ENCODE results near the gene CRYBA1.
"Not testable (repeated sequence)": the region's sequence is repeated elsewhere in the genome, so short reads cannot be mapped to it uniquely, and the experiment has no call there.

Gene CRYBA1, protein sequence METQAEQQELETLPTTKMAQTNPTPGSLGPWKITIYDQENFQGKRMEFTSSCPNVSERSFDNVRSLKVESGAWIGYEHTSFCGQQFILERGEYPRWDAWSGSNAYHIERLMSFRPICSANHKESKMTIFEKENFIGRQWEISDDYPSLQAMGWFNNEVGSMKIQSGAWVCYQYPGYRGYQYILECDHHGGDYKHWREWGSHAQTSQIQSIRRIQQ

DNA sequence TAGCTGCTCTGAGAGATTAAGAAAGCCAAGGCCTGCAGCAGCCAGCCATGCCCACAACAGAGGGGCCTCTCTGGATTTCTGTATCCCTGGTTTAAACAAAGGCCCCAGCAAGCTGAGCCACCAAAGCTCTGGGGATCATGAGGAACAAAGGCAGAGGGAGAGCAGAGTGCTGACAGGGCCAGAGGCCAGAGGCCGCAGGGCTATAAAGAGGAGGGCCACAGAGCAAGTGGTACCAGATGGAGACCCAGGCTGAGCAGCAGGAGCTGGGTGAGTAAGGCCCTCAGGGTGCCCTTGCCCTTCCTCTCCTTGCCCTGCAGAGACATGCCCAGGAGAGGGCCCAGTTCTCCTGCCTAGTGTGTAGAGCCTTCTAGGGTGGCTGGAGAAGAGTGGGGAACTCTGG is at the start of gene CRYBA1:
Gene CRYBA1, plus strand, starts transcription at position 232 of the 400 bp plus-strand sequence. Its CDS starts 5 bp downstream, at position 237.
- DNase-seq (ENCODE audit: low spot score), result peak; percentile 29

- DNase-seq (ENCODE audit: low spot score), result peak; percentile 4
Measured at GRCh38 chr17:29197516-29198272, 49.0 kb upstream of the CRYBA1 start.

DNA sequence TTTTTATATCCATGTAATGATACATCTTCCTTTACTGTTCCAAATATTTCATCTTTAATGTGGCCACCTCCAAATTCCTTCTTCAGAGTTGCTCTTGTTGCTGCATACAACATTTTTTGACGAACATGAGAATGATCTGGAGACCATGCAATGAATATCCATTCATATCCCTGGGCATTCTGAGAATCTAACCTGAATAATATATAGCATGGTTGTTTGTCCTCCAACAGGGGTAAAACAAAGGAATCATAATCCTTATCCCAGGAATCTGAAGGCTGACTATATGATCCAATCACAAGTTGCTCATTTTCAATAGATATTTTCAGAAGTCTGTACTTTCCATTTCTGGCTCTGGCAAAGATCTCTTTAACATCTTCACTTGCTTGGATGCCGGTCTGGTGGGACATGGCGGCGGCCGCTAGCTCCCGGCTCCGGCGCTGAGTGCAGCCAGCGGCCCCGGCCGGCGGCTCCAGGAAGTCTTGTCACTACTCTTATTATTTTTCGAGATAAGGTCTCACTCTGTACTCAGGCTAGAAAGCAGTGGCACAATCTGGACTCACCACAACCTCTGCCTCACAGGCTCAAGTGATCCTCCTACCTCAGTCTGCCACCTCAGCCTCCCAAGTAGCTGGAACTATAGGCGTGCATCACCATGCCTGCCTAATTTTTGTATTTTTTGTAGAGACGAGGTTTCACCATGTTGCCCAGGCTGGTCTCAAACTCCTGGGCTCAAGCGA is 42.4 kb upstream of the CRYBA1 start:
- not testable (repeated sequence) for DNase-seq (ENCODE audit: low spot score)

- no peak for DNase-seq (ENCODE audit: low spot score)
Measured at GRCh38 chr17:29205047-29205446, 41.6 kb upstream of the CRYBA1 start.

DNA sequence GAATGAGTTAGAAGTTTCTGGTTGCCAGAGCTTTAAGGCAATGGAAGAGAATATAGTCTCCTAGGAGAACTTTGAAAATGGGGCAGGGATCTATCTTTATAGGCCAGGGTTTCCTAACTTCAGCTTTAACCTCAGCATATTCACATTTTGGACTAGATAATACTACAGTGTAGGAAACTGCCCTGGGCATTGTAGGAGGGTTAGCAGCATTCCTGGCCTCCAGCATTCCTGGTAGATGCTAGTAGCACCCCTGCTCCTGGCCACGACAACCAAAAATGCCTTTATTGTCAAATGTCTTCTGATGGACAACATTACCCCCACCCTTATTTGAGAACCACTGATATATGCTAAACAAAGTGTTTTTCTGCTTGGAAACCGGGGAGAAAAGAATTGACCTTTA is 38.7 kb upstream of the CRYBA1 start:
- DNase-seq (ENCODE audit: low spot score), result no peak

DNA sequence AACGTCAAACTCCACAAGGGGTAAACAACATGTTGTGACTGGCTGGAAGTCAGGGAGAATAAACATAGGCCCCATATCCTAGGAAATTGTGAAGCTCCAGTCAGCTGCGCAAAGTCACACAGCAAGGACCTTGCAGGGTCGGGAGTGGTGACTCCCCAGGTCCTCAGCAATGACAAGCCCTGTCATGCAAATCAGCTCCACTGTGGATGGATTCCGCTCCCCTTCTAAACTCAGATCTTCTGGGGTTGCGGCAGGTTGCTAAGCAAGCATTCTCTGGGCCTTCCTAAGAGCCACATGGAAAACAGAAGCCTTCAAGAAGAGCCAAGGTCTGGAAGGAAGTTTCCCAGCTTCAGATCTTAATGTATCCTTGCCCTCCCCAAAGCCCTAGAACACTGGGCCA is 37.6 kb upstream of the CRYBA1 start:
- no peak for DNase-seq (ENCODE audit: low spot score)

DNA sequence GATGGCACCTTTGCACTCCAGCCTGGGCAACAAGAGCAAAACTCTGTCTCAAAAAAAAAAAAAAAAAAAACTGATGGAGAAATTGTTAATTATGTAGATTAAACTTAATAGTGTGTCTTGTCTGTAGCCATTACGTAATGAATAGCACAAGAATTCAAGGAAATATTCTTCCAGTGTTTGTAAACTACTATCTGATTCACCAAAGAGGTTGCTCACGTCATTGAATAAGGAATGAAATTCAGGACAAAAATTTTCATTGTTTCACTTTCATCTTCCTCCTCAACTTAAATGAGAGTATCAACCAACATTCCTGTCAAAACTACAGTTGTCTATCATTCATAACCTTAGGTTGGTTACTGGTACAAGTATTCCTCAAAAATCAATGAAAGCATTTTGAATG is 35.8 kb upstream of the CRYBA1 start:
- DNase-seq (ENCODE audit: low spot score), result no peak

GRCh38 chr17:29212094-29212631 is 34.5 kb upstream of the CRYBA1 start:
- DNase-seq (ENCODE audit: low spot score), result no peak

DNA sequence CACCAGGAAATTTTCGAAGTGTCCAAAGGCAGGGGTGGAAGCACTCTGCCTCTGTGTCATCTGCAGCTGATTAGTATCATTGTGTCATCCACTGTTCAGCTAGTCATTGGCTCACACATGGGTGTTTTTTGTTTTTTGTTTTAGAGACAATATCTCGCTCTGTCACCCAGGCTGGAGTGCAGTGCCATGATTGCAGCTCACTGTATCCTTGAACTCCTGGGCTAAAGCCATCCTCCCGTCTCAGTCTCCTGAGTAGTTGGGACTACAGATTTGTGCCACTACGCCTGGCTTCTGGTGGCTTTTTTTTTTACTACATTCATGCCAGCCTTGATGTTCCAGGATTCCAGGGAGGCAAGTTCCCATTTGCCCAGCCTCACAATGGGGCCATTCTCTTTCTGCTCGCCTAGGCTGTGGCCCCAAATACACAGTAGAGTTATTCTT is 34.0 kb upstream of the CRYBA1 start:
- DNase-seq (ENCODE audit: low spot score), result no peak

DNA sequence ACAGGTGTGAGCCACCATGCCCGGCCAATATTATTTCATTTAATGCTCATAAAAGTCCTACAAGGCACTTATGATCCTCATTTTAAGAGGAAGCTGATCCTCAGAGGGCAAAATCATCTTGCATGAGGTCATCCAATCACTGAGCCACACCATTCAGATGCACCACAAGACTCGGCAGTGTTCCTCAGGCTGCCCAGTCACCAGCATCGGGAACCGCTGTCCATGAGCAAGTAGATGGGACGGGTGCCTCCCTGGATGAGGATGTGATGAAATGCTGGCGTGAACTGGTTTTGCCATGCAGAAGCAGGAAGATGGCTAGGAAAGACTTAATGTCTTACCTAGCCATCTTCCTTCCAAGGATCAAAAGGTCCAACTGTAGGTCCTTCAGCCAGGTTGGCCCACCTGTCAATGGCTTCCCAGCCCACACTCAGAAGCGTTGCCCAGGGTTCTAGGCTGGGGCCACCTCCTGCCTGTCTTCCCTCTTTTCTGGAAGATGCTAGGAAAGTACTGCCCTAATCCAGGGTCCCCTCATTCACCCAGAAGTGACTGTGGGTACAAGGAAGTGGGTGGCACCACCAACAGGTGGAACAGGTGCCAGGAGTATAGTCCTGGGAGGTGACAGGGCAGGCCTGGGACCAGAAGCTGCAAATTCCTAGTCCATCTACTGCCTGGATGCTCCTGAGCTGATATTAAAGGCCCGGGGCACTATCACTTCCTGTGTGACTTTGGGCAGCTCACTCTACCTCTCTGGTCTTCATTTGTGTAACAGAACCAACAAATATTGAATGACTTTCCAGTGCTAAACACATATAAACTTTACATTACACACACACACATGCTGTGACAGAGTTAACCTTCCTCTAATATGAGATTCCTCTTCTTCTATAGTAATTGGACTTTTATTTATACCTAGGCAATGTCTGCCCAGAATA is 32.2 kb upstream of the CRYBA1 start:
- no peak for DNase-seq (ENCODE audit: low spot score)

- DNase-seq (ENCODE audit: low spot score), result no peak
Measured at GRCh38 chr17:29215174-29215573, 31.5 kb upstream of the CRYBA1 start.

GRCh38 chr17:29215717-29216116 is 30.9 kb upstream of the CRYBA1 start:
- DNase-seq (ENCODE audit: low spot score), result no peak

- DNase-seq (ENCODE audit: low spot score), result no peak
Measured at GRCh38 chr17:29216181-29216580, 30.5 kb upstream of the CRYBA1 start.

DNA sequence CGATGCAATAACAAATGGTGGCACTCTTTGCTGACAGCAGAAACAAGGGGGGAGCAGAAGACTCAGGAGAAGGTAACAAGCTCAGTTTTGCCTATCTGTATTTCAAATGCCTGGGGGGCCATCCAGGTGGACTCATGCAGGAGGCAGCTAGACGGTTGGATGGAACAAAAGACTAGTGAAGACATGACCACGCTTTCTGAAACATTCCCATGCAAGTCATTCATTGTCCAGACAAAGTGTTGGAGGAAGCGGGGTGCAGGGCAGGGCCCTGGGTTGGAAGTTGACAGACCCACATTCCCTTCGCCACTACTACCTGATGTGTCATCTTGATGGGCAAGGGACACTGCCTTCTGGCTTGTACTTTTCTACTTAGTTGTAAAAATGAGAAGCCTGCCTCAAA is 29.8 kb upstream of the CRYBA1 start:
- no peak for DNase-seq (ENCODE audit: low spot score)

DNA sequence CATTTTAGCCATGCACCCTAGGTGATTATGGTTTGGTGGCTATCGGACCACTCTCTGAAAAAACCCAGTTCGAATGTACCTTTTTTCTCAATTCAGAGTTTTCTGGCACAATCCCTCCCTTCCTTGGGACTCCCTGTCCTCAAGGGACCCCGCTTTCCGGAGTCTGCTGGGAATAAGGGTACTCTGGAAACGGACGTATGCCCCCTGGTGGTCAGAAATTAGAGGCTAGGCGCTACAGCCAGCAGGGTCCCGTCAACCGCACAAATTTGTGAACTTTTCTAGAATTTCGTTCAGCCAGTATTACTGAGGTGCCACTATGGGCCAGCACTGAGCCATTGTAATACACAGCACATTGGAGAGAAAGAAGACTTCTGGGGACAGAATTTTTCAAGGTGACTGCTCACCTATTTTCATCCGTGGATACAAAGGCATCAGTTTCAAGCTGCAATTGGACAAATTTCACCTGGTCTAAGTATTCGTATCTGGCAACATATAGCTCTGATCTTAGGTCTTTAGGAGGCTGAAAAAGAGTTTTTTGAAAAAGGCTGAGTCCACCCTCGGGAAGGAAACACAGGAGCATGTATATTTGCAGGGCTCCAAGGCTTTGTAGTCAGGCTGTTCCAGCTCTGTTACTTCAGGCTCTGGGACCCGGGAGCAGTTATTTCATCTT is 27.1 kb upstream of the CRYBA1 start:
- peak; percentile 91 for DNase-seq (ENCODE audit: low spot score)

- not testable (repeated sequence) for DNase-seq (ENCODE audit: low spot score)
Measured at GRCh38 chr17:29221338-29221737, 25.3 kb upstream of the CRYBA1 start.

DNA sequence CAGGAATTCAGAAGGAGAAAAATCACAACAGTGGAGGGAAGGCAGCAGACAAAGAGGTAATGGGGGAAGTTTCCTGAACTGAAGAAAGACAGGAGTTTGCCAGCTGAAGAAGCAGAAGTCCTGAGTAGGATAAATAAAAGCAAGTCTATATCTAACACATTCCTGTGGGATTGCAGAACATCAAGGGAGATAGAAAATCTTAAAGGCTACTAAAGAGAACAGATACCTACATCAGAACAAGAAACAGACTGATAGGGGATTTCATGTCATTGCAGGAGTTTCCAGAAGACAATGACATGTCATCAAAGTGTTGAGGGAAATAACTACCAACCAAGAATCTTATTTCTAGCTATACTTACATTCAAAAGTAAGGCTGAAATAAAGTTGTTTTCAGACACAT is 21.3 kb upstream of the CRYBA1 start:
- DNase-seq (ENCODE audit: low spot score), result no peak

DNA sequence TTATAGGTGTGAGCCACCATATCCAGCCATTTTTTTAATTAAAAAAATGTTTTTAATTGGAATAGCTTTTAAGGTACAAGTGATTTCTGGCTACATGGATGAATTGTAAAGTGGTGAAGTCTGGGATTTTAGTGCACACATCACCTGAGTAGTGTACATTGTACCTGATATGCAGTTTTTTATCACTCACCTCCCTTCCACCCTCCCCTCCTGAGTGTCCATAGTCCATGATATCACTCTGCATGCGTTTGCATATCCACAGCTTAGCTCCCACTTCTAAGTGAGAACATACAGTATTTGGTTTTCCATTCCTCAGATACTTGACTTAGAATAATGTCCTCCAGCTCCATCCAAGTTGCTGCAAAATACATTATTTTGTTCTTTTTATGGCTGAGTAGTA is 13.4 kb upstream of the CRYBA1 start:
- DNase-seq (ENCODE audit: low spot score), result no peak

DNA sequence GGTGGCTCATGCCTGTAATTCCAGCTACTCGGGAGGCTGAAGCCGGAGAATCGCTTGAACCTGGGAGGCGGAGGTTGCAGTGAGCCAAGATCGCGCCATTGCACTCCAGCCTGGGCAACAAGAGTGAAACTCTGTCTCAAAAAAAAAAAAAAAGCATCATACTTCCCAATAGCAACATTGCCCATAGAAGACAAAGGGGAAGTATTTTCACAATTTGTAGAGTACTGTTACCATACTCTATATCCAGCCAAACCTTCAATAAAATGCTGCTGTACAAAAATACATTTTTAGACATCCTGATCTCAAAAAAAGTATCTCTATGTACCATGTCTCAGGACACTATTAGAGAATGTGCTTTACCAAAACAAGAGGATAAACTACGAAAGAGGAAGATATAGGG is 11.7 kb upstream of the CRYBA1 start:
- DNase-seq (ENCODE audit: low spot score), result not testable (repeated sequence)

- DNase-seq (ENCODE audit: low spot score), result no peak
Measured at GRCh38 chr17:29235904-29236303, 10.8 kb upstream of the CRYBA1 start.

Data from iPS-NIHi11 (cell line).